ENCODE measurements around the gene GLE1.
"Not testable (repeated sequence)": the region's sequence is repeated elsewhere in the genome, so short reads cannot be mapped to it uniquely, and the experiment has no call there.

Gene GLE1

DNA sequence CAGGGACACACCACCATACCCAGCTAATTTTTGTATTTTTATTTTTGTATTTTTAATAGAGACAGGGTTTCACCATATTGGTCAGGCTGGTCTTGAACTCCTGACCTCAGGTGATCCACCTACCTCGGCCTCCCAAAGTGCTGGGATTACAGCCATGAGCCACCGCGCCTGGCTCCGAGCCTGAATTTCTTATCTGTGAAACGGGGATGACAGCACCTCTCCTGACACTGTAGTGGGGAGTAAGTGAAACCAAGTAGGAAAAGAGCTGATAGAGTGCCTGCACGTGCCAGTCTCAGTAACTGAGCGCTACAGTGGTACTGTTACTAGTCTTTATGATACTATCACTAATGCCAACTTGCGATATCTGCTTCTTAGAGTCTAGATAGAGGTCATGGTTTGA is 80.6 kb downstream of the GLE1 start:
- not testable (repeated sequence) for H3K9me3 Mint-ChIP-seq (ENCODE audit: low read depth); H3K27ac Mint-ChIP-seq; H3K27me3 Mint-ChIP-seq; H3K4me3 Mint-ChIP-seq; H3K36me3 Mint-ChIP-seq
- H3K4me1 Mint-ChIP-seq (ENCODE audit: low read depth): peaks cover 11% of the 10 kb centered on the region

DNA sequence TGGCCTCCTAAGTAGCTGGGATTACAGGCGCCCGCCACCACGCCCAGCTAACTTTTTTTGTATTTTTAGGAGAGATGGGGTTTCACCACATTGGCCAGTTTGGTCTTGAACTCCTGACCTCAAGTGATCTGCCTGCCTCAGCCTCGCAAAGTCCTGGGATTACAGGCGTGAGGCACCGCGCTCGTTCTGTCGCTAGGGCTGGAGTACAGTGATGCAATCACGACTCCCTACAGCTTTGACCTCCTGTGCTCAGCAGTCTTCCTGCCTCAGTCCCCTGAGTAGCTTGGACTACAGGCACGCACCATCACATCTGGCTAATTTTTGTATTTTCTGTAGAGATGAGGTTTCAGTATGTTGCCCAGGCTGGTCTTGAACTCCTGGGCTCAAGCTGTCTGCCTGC is 82.4 kb downstream of the GLE1 start:
- H3K27me3 Mint-ChIP-seq; H3K9me3 Mint-ChIP-seq (ENCODE audit: low read depth); H3K36me3 Mint-ChIP-seq; H3K4me3 Mint-ChIP-seq: not testable (repeated sequence)
- Mint-ChIP-seq H3K4me1 (ENCODE audit: low read depth) (peaks cover 11% of the 10 kb centered on the region), H3K27ac (peak overlapping the region; percentile 81)

DNA sequence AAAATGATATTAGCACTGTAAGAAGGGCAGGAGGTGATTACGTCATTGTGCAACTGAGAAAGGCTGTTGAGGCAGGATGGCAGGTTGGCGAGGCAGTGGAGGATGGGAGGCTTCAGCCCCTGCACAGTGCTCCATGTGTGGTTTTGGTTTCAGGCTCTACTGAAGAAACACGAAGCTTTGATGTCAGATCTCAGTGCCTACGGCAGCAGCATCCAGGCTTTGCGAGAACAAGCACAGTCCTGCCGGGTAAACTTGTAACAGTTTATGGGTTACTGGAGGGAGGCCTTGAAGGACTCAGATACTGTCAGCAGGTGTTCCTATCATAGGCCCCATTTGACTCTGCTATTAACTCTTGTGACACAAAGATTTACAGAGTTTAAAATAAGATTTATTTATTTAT is 82.9 kb downstream of the GLE1 start:
- no peaks in the 10 kb centered on the region for H3K27me3 Mint-ChIP-seq
- peak overlapping the region; percentile 22 for H3K4me3 Mint-ChIP-seq
- no peaks in the 10 kb centered on the region for H3K9me3 Mint-ChIP-seq (ENCODE audit: low read depth)
- peaks cover 11% of the 10 kb centered on the region for H3K4me1 Mint-ChIP-seq (ENCODE audit: low read depth)
- peaks cover 2% of the 10 kb centered on the region for H3K36me3 Mint-ChIP-seq
- peak overlapping the region; percentile 81 for H3K27ac Mint-ChIP-seq

DNA sequence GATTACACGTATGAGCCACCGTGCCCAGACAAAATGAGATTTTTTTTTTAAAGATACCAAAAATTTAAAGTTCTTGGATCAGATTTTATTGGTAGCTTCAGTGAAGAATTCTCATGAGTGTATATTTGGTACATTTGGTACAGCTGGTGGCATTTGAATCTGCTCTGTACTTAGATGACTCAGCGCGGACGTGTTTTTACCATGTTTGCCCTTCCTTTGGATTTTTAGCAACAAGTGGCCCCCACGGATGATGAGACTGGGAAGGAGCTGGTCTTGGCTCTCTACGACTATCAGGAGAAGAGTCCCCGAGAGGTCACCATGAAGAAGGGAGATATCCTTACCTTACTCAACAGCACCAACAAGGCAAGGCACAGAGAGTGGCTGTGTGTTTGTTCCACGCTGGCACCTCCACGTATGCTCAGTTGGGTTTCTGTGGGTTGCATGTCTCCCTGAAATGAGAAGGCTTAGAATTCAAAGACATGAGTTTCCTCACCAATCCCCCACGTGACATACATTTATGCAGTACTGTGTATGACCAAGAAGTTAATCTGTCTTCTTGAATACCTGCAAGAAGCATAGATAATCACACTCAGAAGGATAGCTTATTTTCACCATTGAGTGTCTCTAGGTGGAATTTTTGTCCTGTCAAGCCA is 84.2 kb downstream of the GLE1 start:
- no peak overlapping the region for H3K4me3 Mint-ChIP-seq
- peaks cover 11% of the 10 kb centered on the region for H3K4me1 Mint-ChIP-seq (ENCODE audit: low read depth)
- no peaks in the 10 kb centered on the region for H3K9me3 Mint-ChIP-seq (ENCODE audit: low read depth)
- no peaks in the 10 kb centered on the region for H3K27me3 Mint-ChIP-seq
- H3K36me3 Mint-ChIP-seq: peaks cover 2% of the 10 kb centered on the region
- H3K27ac Mint-ChIP-seq: peak overlapping the region; percentile 58

Measured in activated naive CD8-positive, alpha-beta T cell (primary cell).